Measurements from ENCODE around the gene BMP5.
"Not testable (repeated sequence)": the region's sequence is repeated elsewhere in the genome, so short reads cannot be mapped to it uniquely, and the experiment has no call there.

The BMP5 gene

DNA sequence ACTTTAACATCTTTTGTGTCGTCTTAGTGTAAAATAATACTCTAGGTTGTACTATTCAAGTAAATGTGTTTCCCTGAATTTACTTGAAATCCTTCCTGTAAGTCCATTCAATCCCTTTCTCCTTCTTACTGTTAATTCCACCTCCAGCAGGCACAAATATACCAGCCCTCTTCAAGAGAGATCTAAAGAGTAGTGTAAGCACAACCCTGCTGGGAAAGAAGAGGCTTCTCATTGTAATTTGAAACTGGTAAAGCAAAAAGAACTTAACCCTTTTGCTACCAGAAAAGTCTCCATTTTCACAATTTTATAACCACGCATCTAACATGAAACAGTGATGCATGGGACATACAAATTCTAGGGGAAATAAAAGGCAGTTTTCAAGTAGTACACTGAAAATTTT is at the start of gene BMP5:
BMP5 (minus strand) TSS at position 191 of the 400 bp plus-strand sequence. CDS start 725 bp downstream, outside the sequence.
- no peak for DNase-seq (ENCODE audit: low spot score)

DNA sequence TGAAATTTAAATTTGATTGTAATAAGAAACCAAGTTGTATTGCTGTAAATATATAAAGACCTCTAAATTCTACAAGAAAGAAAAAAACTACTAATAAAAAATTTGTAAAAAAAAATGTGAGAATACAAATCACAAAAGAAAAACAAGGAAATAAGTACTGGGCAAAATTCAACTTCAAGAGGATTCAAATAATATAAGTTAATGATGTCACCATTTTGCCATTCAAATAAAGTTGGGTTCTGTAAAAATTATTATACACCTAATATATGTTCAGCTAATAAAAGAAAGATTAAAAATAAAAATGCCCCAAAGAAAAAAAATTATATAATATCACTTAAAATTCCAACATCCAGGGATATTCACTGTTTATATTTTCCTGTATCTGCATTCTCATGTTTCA is 47.0 kb upstream of the BMP5 start:
- no peak for DNase-seq (ENCODE audit: low spot score)

DNA sequence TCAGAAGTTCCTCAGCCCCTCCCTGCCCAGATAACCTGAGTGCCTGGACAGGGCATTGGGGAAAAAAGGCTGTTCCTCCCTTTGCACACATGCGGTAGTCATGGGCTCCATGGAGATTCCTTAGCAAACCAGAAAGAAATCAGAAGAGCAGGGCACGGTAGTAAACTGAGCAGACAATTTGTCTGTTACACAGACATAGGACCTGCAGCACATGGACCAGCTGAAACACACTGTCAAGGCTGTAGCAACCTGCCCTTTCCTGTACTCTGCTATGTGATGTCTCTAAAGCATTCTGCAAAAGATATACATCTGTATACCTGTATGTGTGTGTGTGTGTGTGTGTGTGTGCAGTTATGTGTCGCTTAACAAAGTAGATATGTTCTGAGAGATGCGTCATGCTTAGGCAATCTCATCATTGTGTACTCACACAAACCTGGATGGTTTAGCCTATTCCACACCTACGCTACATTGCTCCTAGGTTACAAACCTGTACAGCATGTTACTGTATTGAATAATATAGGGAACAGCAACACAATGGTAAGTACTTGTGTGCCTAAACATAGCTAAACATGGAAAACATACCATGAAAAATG is 44.4 kb upstream of the BMP5 start:
- no peak for DNase-seq (ENCODE audit: low spot score)

DNA sequence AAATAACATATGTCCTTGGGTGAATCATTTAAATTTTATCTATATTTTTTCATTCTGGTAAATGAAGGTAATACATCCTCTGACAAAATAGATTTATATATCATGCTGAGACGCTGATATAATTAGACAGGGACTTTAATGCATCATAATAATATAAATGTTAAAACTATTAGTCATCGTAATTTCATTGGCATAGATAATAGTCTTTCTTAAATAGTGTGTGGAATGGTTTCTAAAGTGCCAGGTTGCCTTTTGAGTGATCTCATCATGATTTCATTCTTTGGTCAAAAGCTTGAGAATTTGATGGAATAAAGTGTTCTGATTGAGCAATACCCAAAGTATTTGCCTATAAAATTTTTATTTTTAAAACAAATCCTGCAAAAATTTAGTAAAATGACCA is 43.2 kb upstream of the BMP5 start:
- DNase-seq (ENCODE audit: low spot score) = no peak

DNA sequence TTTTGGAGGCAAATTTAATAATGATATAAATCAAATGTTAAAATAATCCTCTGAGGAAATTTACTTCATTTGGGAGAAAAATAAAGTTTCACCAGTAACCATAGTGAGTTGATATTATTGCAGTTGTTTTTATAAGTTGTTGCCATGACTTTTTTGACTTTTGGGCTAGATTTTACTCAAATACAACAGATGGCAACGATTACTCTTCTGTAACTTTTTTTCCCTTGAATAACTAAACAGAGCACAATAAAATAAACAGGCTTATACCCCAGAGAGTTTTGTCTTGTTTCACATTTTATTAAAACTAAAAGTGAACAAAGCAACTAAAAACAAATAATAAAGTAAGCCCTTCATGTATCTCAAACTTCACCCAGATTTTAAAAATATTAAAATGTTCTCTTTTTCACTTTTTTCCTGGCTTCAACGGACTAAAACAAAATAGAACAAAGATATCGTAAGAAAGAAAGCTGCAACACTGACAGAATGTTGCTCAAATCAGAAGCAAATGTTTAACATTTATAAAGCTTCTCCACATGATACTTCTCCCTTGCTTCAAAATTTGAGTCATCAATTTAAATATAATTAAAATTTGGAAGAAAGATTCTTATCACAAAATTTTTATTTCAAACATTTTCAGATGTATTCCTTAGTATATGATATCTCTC is 42.5 kb upstream of the BMP5 start:
- no peak for DNase-seq (ENCODE audit: low spot score)

DNA sequence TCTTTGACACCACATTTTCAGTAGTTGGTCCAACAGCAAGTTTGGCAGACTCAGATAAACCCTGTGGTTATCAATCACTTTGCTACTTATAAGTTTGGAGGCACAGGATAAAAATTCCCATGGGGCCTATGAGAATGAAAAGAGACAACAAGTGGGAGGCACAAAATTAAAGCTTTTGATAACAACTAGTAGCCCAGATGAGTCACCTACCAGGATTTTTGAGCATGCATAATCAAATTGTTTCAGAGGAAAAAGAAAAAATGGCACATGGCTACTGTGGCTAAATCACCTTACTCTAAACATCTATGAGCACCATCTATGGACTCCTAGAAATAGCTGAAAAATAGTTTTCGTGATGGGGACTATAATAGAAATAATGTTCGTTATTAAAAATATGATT is 40.8 kb upstream of the BMP5 start:
- no peak for DNase-seq (ENCODE audit: low spot score)

DNA sequence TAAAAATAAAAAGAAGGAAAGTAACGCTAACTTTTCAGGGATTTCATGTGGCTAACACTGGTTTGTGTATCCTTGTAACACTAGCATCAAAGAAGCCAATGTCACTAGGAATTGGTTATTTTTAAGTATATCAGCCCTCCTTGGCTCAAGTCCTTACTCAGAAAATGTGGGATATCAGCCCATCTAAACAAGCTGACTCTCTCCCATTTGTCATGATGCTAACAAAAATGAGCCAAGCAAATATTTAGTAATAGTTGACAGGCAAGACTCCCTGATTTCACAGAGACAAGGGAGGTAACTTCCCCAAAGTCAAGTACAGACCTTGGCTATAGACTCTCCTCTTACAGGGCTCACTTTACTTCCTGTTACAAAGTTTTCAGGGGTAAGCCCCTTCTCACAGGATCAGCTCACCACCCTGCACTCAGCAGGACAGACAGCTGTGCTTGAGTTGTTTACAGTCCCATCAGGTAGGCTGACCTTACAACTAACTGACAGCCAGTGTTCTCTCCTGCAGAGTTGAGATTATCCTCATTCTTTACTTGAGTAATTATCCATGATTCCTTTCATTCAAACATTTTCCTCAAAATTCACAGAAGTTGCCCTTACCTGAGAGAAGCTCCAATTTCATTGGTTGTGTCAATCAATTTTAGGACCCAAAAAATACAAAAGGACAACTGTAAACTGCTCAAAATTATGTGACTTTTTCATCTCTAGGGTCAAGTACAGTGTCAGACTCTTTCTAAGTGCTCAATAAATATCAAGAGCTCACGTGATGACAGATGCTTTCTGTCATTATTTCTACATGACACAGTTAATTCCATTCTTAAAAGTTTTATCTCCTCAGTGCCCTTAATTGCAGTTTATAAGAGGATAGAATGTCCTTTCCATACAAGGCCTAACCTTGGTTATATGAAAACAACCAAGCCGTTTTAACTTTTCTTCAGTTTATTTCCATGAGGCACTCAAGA is 38.1 kb upstream of the BMP5 start:
- no peak for DNase-seq (ENCODE audit: low spot score)

DNA sequence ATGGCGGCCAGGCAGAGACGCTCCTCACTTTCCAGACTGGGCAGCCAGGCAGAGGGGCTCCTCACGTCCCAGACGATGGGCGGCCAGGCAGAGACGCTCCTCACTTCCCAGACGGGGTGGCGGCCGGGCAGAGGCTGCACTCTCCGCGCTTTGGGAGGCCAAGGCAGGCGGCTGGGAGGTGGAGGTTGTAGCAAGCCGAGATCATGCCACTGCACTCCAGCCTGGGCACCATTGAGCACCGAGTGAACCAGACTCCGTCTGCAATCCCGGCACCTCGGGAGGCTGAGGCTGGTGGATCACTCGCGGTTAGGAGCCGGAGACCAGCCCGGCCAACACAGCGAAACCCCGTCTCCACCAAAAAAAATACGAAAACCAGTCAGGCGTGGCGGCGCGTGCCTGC is 35.1 kb upstream of the BMP5 start:
- DNase-seq (ENCODE audit: low spot score) = not testable (repeated sequence)

DNA sequence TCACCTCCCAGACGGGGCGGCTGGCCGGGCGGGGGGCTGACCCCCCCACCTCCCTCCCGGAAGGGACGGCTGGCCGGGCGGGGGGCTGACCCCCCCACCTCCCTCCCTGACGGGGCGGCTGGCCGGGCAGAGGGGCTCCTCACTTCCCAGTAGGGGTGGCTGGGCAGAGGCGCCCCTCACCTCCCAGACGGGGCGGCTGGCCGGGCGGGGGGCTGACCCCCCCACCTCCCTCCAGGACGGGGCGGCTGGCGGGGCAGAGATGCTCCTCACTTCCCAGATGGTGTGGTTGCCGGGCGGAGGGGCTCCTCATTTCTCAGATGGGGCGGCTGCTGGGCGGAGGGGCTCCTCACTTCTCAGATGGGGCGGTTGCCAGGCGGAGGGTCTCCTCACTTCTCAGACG is 34.5 kb upstream of the BMP5 start:
- not testable (repeated sequence) for DNase-seq (ENCODE audit: low spot score)

DNA sequence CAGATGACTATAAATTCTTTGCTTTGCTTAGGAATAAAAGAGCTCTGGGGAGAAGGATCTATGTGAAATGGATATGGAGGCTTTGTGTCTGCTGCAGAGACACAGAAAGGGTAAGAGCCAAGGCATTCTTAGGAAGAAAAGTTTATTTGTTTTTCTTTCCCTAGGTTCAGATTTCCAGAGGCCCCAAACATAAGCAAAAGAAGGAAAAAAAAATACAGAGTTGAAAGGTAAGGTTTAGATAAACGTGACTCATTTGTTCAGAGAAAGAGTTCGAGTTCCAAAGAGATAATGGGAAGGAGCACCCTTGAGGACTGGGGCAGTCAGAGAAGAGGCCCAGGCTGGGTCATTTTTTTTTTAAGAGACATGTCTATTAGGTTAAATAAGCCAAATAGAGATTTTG is 27.4 kb upstream of the BMP5 start:
- no peak for DNase-seq (ENCODE audit: low spot score)

DNA sequence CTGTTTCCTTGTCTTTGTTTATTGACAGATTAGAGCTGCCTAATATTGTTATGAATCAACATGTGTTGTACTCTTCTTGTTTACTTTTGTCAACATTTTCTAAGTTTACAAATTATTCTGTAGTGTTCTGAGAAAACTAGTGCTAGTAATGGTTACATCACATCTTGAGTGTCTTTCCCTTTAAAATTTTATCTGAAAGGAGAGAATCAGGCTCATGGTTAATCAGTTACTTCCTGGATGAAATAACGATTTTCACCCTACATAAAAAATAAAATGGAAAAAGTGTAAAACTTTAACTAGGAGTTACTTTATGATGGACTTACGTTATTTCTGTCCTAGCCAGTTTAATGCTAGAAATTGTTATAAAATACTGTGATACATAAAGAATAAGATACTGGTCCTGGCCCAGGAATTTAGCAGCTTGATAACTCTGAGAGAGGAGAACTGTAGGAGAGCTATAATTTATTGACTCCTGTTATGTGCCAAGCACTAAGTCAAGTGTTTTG is 26.4 kb upstream of the BMP5 start:
- DNase-seq (ENCODE audit: low spot score) = no peak

DNA sequence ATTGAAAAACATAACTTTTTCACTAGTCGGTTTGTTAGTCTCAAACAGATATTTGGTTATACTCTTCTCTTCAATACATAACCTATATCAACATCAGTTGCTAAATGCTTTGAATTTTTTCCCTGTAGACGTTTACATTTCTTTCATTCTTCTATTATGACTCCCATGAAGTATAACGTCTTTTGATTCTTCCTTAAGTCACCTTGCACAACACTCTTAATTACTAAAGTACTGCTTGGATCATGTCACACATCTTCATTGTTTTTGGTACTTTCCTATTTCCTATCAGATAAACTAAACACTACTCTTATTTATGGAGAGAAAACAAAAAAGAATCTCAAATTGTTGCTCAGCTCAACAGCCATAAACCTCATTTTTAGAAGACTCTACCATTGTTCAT is 23.0 kb upstream of the BMP5 start:
- no peak for DNase-seq (ENCODE audit: low spot score)

DNA sequence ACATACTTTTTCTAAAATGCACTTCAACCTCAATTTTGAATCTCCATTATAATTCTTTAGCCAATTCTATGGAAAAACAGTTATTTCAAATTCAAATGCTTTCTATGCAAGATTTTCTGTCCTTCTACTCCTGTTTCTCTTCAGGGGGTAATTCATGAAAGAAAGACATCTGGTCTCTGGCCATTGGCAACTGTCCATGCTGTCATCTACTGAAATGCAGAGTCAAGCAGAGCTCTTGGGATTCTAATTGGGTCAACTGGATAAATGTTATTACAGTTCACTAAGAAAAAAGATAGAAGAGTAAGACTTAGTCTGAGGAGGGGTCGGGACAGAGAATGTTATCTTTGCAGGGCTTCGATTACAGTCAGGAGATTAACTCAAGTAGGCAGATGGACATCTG is 22.0 kb upstream of the BMP5 start:
- no peak for DNase-seq (ENCODE audit: low spot score)

DNA sequence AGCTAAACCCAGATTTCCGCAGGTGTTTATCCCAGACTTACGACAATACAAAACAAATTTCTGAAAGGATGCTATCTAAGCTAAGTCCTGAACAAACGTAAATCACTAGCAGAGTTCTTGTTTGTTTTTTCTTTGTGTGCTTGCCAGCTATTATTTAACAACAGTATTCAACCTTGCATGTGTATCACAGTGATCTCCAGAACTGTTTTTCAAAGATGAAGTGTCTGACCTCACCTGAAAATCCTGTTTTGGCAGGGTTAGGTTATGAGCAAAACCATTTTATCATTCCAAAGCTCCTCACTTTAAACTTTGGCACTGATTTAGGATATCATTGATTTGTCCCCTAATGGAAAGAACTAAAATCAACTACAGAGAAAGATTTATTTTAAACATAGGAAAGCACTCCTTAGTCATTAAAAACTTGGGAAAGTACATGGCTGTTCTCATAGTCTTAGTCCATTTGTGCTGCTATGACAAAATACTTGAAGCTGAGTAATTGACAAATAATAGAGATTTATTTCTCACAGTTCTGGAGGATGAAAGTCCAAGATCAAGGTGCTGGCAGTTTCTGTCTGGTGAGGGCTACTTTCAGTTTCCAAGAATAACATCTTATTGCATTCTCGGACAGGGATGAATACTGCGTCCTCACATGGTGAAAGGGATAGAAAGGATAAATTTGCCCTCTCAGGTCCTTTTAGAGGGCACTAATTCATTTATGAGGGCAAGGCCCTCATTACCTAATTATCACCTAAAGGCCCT is 20.8 kb upstream of the BMP5 start:
- no peak for DNase-seq (ENCODE audit: low spot score)

DNA sequence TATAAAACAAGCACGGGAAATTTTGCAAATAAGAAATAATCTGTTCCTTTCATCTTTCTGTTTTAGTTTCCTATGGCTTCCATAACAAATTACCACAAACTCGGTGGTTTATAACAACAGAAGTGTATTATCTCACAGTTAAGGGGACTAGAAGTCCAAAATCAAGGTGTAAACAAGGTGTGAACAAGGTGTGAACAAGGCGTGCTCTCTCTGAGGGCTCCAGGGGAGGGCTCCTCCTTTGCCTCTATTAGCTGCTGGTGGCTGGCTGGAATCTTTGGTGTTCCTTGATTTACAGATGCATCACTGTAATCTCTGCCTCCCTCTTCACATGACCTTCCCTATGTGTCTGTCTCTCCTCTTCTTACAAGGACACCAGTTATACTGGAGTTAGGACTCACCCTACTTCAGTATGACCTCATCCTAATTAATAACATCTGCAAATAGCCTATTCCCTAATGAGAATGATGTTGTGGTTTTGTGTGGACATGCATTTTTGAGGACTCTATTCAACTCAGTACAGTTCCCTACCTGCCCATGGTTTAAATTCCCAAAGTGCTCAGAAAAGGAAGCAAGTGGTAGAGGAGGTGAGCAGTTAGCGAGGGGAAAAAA is 17.5 kb upstream of the BMP5 start:
- DNase-seq (ENCODE audit: low spot score) = no peak

DNA sequence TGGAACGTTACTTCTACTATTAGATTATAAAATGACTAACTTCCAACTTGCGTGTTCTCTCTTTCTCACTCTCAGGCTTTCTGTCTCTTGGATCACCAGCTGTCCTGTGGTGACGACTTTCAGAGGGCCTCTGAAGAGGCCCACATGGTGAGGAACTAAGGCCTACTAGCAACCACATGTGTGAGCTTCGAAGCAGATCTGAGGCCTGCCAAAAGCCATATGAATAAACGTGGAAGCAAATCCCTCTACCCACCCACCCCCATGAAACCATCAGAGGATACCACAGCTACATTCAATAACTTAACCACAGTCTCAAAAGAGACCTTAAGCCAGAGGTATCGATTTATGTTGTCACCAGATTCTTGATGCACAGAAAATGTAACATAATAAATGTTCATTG is 13.5 kb upstream of the BMP5 start:
- DNase-seq (ENCODE audit: low spot score) = no peak

DNA sequence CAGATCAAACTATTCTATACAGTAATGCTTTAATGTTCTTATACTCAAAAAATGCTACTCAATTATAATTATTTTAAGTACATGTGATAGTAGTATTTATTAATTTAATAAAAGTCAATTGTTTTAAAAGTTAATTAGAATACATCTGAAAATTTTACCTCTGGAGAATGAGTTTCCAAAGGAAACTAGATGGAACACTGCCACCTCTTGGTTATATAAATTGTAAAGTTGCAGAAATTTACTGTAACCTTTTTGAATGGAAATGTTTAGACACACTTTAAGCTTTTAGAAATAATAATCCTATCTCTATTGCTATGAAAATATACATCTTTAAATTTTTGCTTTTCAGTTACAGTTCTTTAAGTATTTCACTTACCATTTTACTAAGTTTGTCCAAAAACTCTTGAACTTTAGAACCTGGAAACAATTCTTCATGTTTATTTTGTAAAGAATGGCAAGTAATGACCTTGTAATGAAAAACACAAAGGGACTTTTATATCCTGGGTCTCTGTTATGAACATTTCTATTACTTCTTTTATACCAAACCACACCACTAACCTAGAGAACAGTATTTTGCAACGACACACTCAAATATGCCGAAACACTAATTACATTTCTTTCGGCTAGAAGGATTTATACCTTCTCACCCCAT is 10.9 kb upstream of the BMP5 start:
- DNase-seq (ENCODE audit: low spot score) = peak; percentile 31

DNA sequence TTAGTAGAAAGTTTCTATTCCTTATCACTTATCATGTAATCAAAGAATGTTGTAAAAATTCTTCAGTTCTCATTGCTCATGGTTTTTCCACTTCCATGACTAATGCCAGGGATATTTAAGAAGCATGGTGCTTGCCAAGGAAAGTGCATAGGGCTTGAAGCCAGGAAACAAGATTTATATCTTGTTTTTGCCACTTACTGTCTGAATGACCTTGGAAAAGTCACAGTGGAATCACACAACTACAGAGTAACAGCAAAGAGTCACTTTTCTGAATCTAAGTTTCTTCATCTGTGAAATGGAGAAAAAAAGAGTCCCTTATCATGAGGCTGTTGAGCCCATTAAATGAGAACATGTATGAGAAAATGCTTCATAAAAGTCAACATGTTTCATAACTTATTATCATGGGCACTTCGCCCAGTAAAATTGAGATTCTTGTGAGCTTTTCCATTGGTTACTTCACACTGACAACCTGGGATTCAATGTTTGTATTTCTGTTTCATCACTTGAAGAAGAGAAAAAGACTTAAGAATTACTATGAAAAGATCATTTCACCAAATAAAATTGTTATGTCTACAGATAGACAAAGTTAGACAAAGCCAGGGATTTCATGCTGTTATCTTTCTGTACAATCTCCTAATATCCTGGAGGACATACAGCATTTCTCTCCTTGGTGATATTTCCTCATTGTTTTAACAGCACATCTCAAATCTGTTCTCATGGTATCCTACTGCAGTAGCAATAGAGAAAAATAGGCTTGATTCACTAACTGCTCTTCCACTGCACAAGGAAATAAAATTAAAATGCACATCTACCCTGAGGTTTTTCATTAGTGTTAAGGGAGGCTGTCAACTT is 7.6 kb upstream of the BMP5 start:
- peak; percentile 42 for DNase-seq (ENCODE audit: low spot score)

DNA sequence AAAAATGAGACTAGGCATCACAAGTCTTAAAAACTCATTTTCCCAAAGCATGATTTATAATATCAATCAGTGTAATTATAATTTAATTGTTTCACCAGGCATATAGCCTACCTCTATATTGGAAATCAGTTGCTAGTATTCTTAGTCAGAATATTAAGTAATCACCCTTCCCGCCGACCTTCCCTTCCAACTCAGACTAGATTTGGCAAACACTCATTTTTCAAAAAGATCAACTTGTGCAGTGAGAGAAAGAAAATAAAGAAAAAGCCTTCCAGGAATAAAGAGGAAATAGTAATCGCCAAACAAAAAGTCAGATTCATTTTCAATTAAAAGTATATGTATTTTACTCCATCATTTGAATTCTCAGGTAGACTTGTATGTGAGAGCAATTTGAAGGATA is 1.9 kb upstream of the BMP5 start:
- no peak for DNase-seq (ENCODE audit: low spot score)

DNA sequence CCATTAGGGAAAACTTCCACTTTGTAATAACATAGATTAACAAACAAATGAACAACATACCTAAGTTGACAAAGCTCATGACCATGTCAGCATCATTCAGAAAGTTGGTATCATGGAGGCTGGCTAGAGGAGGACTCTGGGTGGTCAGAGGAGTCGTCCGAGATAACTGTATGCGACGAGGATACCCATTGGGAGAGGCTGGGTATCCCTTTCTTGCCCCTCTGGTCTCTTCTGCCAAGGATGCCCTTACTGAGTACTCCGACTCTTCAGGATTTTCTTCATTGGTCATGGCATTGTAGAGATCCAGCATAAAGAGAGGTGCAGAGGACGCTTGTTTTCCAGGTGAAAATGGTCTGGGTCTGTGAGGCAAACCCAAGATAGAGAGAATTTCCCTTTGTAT is 1.1 kb downstream of the BMP5 start:
- no peak for DNase-seq (ENCODE audit: low spot score)

Measured in RKO (cell line).